HepG2 (cell line): ENCODE results near the gene IL1RAPL2. TPM values are rescaled to one million over a fixed set of nuclear protein-coding genes. Genes with fewer than 3 reads are reported as not detected.

Experiments
- ATAC-seq: fragments of 200-7000 bp; cut with Tn5 transposase; 3 replicates; pipeline ENCODE4 v1.9.1; 2020; ENCODE audit warnings: mild to moderate bottlenecking, moderate library complexity
- BruUV-seq: library from RNA; stranded (reverse); fragments of 400-500 nt; replicated peaks from 2 replicates; lab custom pipeline; 2021; lab: Mats Ljungman, UMichigan
- CTCF ChIA-PET: fragments of 300-600 bp; formaldehyde crosslinking; extraction: SDS; loops from one replicate; lab custom pipeline; 2021; ENCODE audit warnings: low total read pairs, inconsistent platforms, low intra/inter-chr PET ratio; lab: Yijun Ruan, JAX
- POLR2A ChIA-PET: fragments of 350-600 bp; sonication (Branson Sonifier 250); formaldehyde crosslinking; loops from one replicate; lab custom pipeline; 2020; ENCODE audit warnings: antibody characterized with exemption, inconsistent platforms; lab: Yijun Ruan, JAX
- DNase-seq: peaks from one replicate; pipeline ENCODE4 v3.0.0-alpha.2; 2015; ENCODE audit warnings: low spot score
- FAIRE-seq: peaks from 3 replicates; lab custom pipeline; 2011; peaks lifted over from hg19 to GRCh38; lab: Jason Lieb, UNC
- H2AFZ ChIP-seq: one replicate; pipeline ENCODE4 v1.6.1; 2011; ENCODE audit warnings: low read length, inconsistent platforms
- H3K27ac ChIP-seq: fragments of 300-600 bp; 3 replicates; pipeline ENCODE4 v1.8.0; 2011; ENCODE audit warnings: mixed run types, mild to moderate bottlenecking, mixed read lengths, low read length, inconsistent platforms; ENCODE audit not compliant: insufficient read depth; ENCODE audit errors: extremely low read length
- H3K27me3 ChIP-seq, 2 experiments: fragments of 200-600 bp in 1 of 2; 2 replicates in 1 of 2; 3 replicates in 1 of 2; pipeline versions ENCODE4 v1.6.0 to v1.8.0; 2011; ENCODE audit warnings: low read length in 2 of 2, mild to moderate bottlenecking in 2 of 2, moderate library complexity in 2 of 2, inconsistent platforms in 1 of 2; ENCODE audit not compliant: insufficient read depth in 2 of 2, control insufficient read depth in 1 of 2
- H3K36me3 ChIP-seq, 2 experiments: fragments of 200-600 bp in 1 of 2; replicated peaks in 1 of 2; 2 replicates in 1 of 2; 3 replicates in 1 of 2; pipeline versions ENCODE4 v1.5.1 to v1.8.0; 2011; ENCODE audit warnings: low read length in 2 of 2, inconsistent platforms in 1 of 2; ENCODE audit not compliant: insufficient read depth in 2 of 2, control insufficient read depth in 1 of 2
- H3K4me1 ChIP-seq: 2 replicates; pipeline ENCODE4 v1.5.1; 2012; ENCODE audit warnings: low read length, inconsistent platforms; ENCODE audit not compliant: insufficient read depth
- H3K4me2 ChIP-seq: 2 replicates; pipeline ENCODE4 v1.6.0; 2011; ENCODE audit warnings: low read depth, low read length, inconsistent platforms
- H3K4me3 ChIP-seq, 3 experiments: fragments of 200-600 bp in 1 of 3; sonication (generic), shearing (Covaris generic) in 1 of 3; replicated peaks in 1 of 3; 2 replicates each; pipeline ENCODE4 v1.5.1; 2011 to 2016; ENCODE audit warnings: low read length in 3 of 3, inconsistent platforms in 2 of 3, low read depth in 2 of 3, mild to moderate bottlenecking in 2 of 3, control low read depth in 1 of 3, mixed read lengths in 1 of 3; ENCODE audit not compliant: insufficient read depth in 1 of 3
- H3K79me2 ChIP-seq: one replicate; pipeline ENCODE4 v1.6.1; 2011; ENCODE audit warnings: low read length, inconsistent platforms; ENCODE audit not compliant: insufficient read depth
- H3K9ac ChIP-seq: 2 replicates; pipeline ENCODE4 v1.6.0; 2011; ENCODE audit warnings: mild to moderate bottlenecking, low read depth, low read length, inconsistent platforms; ENCODE audit not compliant: insufficient read depth
- H3K9me3 ChIP-seq: 2 replicates; pipeline ENCODE4 v1.5.1; 2012; ENCODE audit warnings: mild to moderate bottlenecking, low read length
- H4K20me1 ChIP-seq: 2 replicates; pipeline ENCODE4 v1.6.0; 2011; ENCODE audit warnings: inconsistent platforms, mild to moderate bottlenecking, low read length, moderate library complexity; ENCODE audit not compliant: insufficient read depth
- CEBPB ChIP-seq: IDR thresholded peaks from 2 replicates; pipeline ENCODE4 v1.6.1; 2011; ENCODE audit warnings: low read depth, low read length, improper control_type of control experiment, borderline replicate concordance
- KDM1A ChIP-seq: IDR thresholded peaks from 2 replicates; pipeline ENCODE4 v1.6.1; 2016; ENCODE audit warnings: missing compliant biosample characterization
- MTERF4 ChIP-seq: sonication (generic); formaldehyde crosslinking; IDR thresholded peaks from 2 replicates; pipeline ENCODE4 v1.8.0; 2023; ENCODE audit warnings: mild to moderate bottlenecking, missing genetic modification reagents
- NFATC3 ChIP-seq: sonication (generic); formaldehyde crosslinking; IDR thresholded peaks from 2 replicates; pipeline ENCODE4 v1.5.1; 2020; ENCODE audit warnings: mild to moderate bottlenecking, missing genetic modification reagents
- NFRKB ChIP-seq: fragments of 450-650 bp; IDR thresholded peaks from 2 replicates; pipeline ENCODE4 v1.6.1; 2017
- NR3C1 ChIP-seq: sonication (generic); formaldehyde crosslinking; IDR thresholded peaks from 2 replicates; pipeline ENCODE4 v1.4.0; 2020; ENCODE audit warnings: missing genetic modification reagents
- TMF1 ChIP-seq: sonication (generic); formaldehyde crosslinking; IDR thresholded peaks from 2 replicates; pipeline ENCODE4 v1.8.1; 2022; ENCODE audit warnings: low read depth, missing genetic modification reagents
- WIZ ChIP-seq: sonication (generic); formaldehyde crosslinking; IDR thresholded peaks from 2 replicates; pipeline ENCODE4 v1.5.1; 2020; ENCODE audit warnings: mild to moderate bottlenecking, missing genetic modification reagents
- ZNF180 ChIP-seq: sonication (generic); formaldehyde crosslinking; IDR thresholded peaks from 2 replicates; pipeline ENCODE4 v1.4.0; 2020; ENCODE audit warnings: low read depth, missing genetic modification reagents, borderline replicate concordance
- ZNF276 ChIP-seq: sonication (generic); formaldehyde crosslinking; IDR thresholded peaks from 2 replicates; pipeline ENCODE4 v1.4.0; 2020; ENCODE audit warnings: mild to moderate bottlenecking, low read depth, missing genetic modification reagents
- ZNF703 ChIP-seq: sonication (generic); formaldehyde crosslinking; IDR thresholded peaks from 2 replicates; pipeline ENCODE4 v1.5.1; 2020; ENCODE audit warnings: missing genetic modification reagents, mild to moderate bottlenecking, moderate library complexity, borderline replicate concordance
- WGBS: methylation state at CpG from one replicate; pipeline ENCODE4 v1.1.6; 2017; ENCODE audit warnings: low lambda C conversion rate; 5-methylcytosine and 5-hydroxymethylcytosine counted together
- in situ Hi-C: cut with HindIII; loops from 2 replicates; pipeline ENCODE4 v1.10.0; 2017; ENCODE audit warnings: low pct_unique_long_range_greater_than_20kb; ENCODE audit not compliant: extremely low pct_ligation_motif_present
- intact Hi-C: fragments of 100-400 bp; cut with micrococcal nuclease; formaldehyde crosslinking; loops from one replicate; pipeline ENCODE4 v1.10.0; 2022; ENCODE audit not compliant: unreplicated experiment
- polyA plus RNA-seq, 8 experiments: library from polyadenylated mRNA; depleted of rRNA in 3 of 8; stranded (reverse) in 7 of 8; unstranded in 1 of 8; fragments of >200 nt; fragmentation: Illumina TruSeq in 4 of 8; extraction: Trizol in 4 of 8; gene quantifications; 2 replicates each; pipeline versions ENCODE4 v1.2.1 to v1.2.3, GENCODE V29; 2011 to 2016; ENCODE audit warnings: low read depth in 4 of 8, missing spikeins in 1 of 8, mixed read lengths in 1 of 8; ENCODE audit not compliant: insufficient read depth in 1 of 8
- total RNA-seq, 5 experiments: library from RNA; depleted of rRNA; stranded (reverse); fragments of >200 nt; fragmentation: Illumina TruSeq; extraction: Trizol; gene quantifications; 2 replicates each; pipeline ENCODE4 v1.2.3, GENCODE V29; 2016; ENCODE audit warnings: low read depth in 1 of 5
- TF ChIP-seq, protein P1 (sequence below): IDR thresholded peaks from 2 replicates; pipeline ENCODE4 v1.6.1; 2016; ENCODE audit warnings: missing genetic modification reagents, missing compliant biosample characterization
- TF ChIP-seq, protein P2 (sequence below): sonication (generic); formaldehyde crosslinking; IDR thresholded peaks from 2 replicates; pipeline ENCODE4 v1.4.0; 2020; ENCODE audit warnings: mild to moderate bottlenecking, missing genetic modification reagents
- TF ChIP-seq, protein P3 (sequence below): IDR thresholded peaks from 2 replicates; pipeline ENCODE4 v1.6.1; 2012; ENCODE audit warnings: low read length, improper control_type of control experiment
- TF ChIP-seq, protein P4 (sequence below): sonication (generic); formaldehyde crosslinking; IDR thresholded peaks from 2 replicates; pipeline ENCODE4 v1.8.0; 2022; ENCODE audit warnings: missing genetic modification reagents, mild to moderate bottlenecking, borderline replicate concordance

The IL1RAPL2 gene
- total and polyA plus RNA-seq, 2 of the 13 experiments (the other 11 are each of a cell fraction or from before 2014, with no cell fraction given): not detected

DNA sequence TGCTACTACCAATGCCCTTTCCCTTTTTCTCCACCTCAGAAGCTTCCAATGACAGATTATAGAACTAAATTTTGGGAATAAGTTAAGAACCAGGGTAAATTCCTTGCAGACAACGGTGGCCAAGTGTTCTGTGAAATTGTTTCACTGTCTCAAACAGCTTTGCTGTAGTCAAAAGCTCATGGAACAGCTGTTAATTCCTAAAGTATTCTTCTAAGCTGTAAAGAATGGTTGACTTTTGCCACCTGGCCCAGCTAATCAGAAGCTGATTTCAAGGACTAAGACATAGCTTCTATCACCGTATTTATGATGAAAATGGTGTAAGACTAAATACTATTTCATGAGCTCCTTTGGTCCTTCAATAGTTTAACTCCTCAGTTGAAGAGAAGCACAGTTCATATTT, 297.5 kb downstream of the IL1RAPL2 start:
- no peaks in the 10 kb centered on the region for H3K27me3 ChIP-seq
- ATAC-seq (no peak), FAIRE-seq (no peak), DNase-seq (no peak)
- H3K36me3 ChIP-seq: no peaks in the 10 kb centered on the region
- no peak overlapping the region for H3K27ac ChIP-seq
- no peak overlapping the region for H3K4me3 ChIP-seq
- no peaks in the 10 kb centered on the region for H3K79me2 ChIP-seq
- H4K20me1 ChIP-seq: no peaks in the 10 kb centered on the region
- in situ Hi-C loops: no loop called here
- H3K4me2 ChIP-seq: no peak overlapping the region
- no peak overlapping the region for H3K9ac ChIP-seq
- H3K4me1 ChIP-seq: no peaks in the 10 kb centered on the region
- WGBS: 0% methylated on average over 2 of the region's 2 CpGs
- intact Hi-C loops: no loop called here
- no peak overlapping the region for H2AFZ ChIP-seq
- BruUV-seq: no TSS peak
- TF ChIP-seq ZNF276 (CRISPR knock-in tag) (no peak), TMF1 (CRISPR knock-in tag) (no peak), NFATC3 (CRISPR knock-in tag) (no peak), WIZ (no peak), NFRKB (no peak), ZNF180 (CRISPR knock-in tag) (no peak), CEBPB (no peak), KDM1A (no peak), MTERF4 (CRISPR knock-in tag) (no peak), NR3C1 (no peak), ZNF703 (CRISPR knock-in tag) (no peak)
- TF ChIP-seq, protein P1, sequence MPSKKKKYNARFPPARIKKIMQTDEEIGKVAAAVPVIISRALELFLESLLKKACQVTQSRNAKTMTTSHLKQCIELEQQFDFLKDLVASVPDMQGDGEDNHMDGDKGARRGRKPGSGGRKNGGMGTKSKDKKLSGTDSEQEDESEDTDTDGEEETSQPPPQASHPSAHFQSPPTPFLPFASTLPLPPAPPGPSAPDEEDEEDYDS (CRISPR knock-in tag): no peak
- TF ChIP-seq, protein P2, sequence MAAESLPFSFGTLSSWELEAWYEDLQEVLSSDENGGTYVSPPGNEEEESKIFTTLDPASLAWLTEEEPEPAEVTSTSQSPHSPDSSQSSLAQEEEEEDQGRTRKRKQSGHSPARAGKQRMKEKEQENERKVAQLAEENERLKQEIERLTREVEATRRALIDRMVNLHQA (CRISPR knock-in tag): no peak
- TF ChIP-seq, protein P3, sequence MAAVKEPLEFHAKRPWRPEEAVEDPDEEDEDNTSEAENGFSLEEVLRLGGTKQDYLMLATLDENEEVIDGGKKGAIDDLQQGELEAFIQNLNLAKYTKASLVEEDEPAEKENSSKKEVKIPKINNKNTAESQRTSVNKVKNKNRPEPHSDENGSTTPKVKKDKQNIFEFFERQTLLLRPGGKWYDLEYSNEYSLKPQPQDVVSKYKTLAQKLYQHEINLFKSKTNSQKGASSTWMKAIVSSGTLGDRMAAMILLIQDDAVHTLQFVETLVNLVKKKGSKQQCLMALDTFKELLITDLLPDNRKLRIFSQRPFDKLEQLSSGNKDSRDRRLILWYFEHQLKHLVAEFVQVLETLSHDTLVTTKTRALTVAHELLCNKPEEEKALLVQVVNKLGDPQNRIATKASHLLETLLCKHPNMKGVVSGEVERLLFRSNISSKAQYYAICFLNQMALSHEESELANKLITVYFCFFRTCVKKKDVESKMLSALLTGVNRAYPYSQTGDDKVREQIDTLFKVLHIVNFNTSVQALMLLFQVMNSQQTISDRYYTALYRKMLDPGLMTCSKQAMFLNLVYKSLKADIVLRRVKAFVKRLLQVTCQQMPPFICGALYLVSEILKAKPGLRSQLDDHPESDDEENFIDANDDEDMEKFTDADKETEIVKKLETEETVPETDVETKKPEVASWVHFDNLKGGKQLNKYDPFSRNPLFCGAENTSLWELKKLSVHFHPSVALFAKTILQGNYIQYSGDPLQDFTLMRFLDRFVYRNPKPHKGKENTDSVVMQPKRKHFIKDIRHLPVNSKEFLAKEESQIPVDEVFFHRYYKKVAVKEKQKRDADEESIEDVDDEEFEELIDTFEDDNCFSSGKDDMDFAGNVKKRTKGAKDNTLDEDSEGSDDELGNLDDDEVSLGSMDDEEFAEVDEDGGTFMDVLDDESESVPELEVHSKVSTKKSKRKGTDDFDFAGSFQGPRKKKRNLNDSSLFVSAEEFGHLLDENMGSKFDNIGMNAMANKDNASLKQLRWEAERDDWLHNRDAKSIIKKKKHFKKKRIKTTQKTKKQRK: no peak
- TF ChIP-seq, protein P4, sequence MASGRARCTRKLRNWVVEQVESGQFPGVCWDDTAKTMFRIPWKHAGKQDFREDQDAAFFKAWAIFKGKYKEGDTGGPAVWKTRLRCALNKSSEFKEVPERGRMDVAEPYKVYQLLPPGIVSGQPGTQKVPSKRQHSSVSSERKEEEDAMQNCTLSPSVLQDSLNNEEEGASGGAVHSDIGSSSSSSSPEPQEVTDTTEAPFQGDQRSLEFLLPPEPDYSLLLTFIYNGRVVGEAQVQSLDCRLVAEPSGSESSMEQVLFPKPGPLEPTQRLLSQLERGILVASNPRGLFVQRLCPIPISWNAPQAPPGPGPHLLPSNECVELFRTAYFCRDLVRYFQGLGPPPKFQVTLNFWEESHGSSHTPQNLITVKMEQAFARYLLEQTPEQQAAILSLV (CRISPR knock-in tag): no peak
- POLR2A ChIA-PET: no interaction called here
- H3K9me3 ChIP-seq: no peaks in the 10 kb centered on the region
- CTCF ChIA-PET: no interaction called here
